GM19468 (cell line): Measurements from ENCODE around the gene SNX1.
A peak's percentile ranks its signal among the peaks of the same experiment; 100 is the strongest.

ENCODE experiments used
- ATAC-seq: cut with Tn5 transposase; IDR thresholded peaks from one replicate; pipeline ENCODE4 v1.9.1; 2021; ENCODE audit warnings: mild to moderate bottlenecking, moderate library complexity, moderate number of reproducible peaks; ENCODE audit not compliant: unreplicated experiment; ENCODE audit errors: extremely low read depth

SNX1 gene

GRCh38 chr15:64144192-64144564, 48.4 kb downstream of the SNX1 start:
- ATAC-seq = no peak

- peak; percentile 77 for ATAC-seq
These were observed 48.9 kb downstream of the SNX1 start for GRCh38 chr15:64144565-64145281.

- no peak for ATAC-seq
These were observed 50.3 kb downstream of the SNX1 start for GRCh38 chr15:64146041-64146440.

- no peak for ATAC-seq
These were observed 50.7 kb downstream of the SNX1 start for GRCh38 chr15:64146520-64146884.

GRCh38 chr15:64146885-64147681, 51.3 kb downstream of the SNX1 start:
- no peak for ATAC-seq

GRCh38 chr15:64148168-64148567, 52.4 kb downstream of the SNX1 start:
- ATAC-seq = no peak

GRCh38 chr15:64148581-64148980, 52.8 kb downstream of the SNX1 start:
- ATAC-seq = no peak

GRCh38 chr15:64149424-64149823, 53.6 kb downstream of the SNX1 start:
- no peak for ATAC-seq

GRCh38 chr15:64149893-64150578, 54.3 kb downstream of the SNX1 start:
- ATAC-seq = no peak

- ATAC-seq = no peak
These were observed 56.1 kb downstream of the SNX1 start, which contains the start of gene SNX22 for GRCh38 chr15:64151727-64152506. TSS of gene SNX22 (plus strand) at chr15:64151731. CDS start at chr15:64151776, 45 bp downstream.

- no peak for ATAC-seq
These were observed 57.0 kb downstream of the SNX1 start for GRCh38 chr15:64152507-64153387.

- ATAC-seq = peak; percentile 60
These were observed 57.9 kb downstream of the SNX1 start for GRCh38 chr15:64153480-64154367.

GRCh38 chr15:64155802-64156651, 60.2 kb downstream of the SNX1 start:
- no peak for ATAC-seq

- no peak for ATAC-seq
These were observed 61.0 kb downstream of the SNX1 start for GRCh38 chr15:64156652-64157331.

GRCh38 chr15:64157599-64158125, 61.9 kb downstream of the SNX1 start:
- no peak for ATAC-seq

- no peak for ATAC-seq
These were observed 62.8 kb downstream of the SNX1 start for GRCh38 chr15:64158363-64159134.
